GM18502 (cell line): ENCODE measurements around the gene ZNF155.
A peak's percentile ranks its signal among the peaks of the same experiment; 100 is the strongest.
"Not testable (repeated sequence)": the region's sequence is repeated elsewhere in the genome, so short reads cannot be mapped to it uniquely, and the experiment has no call there.

Experiments
- ATAC-seq: cut with Tn5 transposase; IDR thresholded peaks from one replicate; pipeline ENCODE4 v1.9.1; 2021; ENCODE audit warnings: mild to moderate bottlenecking; ENCODE audit not compliant: unreplicated experiment, poor library complexity

ZNF155 gene

DNA sequence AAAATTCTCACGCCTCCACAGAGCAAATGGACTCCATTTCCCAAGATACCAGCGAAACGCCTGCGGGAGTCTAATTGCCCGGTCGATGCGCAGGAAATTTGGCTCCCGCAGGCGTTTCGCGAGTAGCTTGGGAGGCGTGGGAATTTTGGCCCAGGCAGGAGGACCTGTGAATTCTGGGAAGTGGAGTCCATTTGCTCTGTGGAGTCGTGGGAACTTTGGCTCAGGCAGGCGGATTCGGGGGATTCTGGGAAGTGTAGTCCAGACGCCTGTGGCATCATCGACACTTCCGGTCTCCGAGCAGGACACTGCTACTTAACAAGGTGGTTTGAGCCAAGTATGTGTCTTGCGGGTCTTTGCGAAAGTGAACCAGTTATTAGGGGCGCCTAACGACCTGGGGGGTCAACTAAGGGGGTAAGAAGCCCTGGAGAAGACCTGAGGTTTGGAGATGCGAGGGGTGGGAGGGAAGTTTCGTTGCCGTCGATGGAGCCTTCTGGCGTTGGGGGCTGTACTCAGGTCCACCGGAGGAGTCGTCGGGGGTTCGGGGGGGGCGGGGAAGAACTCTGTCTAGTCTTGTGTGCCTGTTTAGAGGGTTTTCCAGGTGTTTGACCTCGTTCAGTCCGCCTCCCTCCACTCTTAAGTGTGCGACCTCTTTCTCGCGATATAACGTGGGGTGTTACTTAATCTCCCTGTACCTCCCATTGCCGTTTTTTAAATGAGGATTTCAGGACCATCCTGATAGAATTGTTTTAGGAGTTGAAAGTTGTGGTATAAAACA, at the start of gene ZNF155:
Gene ZNF155, plus strand, starts transcription at position 277 of the 775 bp plus-strand sequence. CDS start 4,356 bp downstream, outside the sequence.
- peak; percentile 89 for ATAC-seq

DNA sequence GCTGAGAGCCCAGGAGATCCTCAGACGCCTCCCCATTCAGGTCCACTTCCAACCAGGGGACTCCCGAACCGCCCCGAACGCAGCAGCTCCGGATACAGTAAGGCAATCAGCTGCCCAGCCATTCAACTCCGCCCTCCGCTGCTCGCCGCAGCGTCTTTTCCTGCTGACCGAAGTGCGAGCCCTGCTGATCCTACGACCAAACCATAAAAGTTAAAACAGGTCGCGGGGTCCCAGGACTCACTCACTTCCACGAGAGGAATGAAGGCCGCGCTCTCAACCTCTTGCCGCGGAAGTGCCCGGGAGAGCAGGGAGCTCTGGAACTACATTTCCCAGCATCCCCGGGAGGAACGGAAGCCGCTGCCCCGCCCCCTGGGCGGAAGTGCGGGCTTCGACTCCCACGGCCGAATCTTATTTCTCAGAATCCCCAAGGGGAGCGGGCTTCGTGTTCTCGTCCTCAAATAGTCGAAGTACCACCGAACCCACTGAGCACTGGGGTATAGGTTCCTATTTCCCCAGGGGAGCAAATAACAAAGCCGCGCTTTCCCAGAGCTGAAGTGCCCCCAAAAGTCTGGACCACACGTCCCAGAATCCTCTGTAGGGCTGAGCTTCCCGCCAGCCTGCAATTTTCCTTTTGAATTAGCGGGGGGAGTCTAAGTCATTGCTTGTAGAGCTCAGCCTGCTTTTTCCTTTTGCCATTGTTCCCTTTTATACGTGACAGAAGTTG, 48.8 kb upstream of the ZNF155 start, which contains the start of gene ZNF45:
Gene ZNF45, minus strand, starts transcription at position 298 of the 724 bp plus-strand sequence. CDS start 13,097 bp downstream, outside the sequence.
- ATAC-seq, result peak; percentile 91

DNA sequence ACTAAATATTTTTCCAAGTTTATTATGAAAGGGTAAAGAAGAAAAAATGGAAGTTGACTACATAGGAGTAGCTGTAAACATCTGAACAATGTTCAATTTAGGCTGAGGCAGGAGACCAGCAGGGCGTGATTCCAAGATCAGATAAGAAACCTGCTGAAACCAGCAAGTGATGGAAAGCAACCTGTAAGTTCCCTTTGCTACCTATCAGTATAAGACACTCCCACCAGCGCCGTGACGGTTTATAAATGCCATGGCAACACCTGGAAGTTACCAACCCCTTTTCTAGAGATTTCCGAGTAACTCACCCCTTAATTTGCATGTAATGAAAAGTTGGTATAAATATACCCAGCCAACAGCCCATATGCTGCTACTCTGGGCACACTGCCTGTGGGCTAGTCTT, 47.8 kb upstream of the ZNF155 start:
- no peak for ATAC-seq

DNA sequence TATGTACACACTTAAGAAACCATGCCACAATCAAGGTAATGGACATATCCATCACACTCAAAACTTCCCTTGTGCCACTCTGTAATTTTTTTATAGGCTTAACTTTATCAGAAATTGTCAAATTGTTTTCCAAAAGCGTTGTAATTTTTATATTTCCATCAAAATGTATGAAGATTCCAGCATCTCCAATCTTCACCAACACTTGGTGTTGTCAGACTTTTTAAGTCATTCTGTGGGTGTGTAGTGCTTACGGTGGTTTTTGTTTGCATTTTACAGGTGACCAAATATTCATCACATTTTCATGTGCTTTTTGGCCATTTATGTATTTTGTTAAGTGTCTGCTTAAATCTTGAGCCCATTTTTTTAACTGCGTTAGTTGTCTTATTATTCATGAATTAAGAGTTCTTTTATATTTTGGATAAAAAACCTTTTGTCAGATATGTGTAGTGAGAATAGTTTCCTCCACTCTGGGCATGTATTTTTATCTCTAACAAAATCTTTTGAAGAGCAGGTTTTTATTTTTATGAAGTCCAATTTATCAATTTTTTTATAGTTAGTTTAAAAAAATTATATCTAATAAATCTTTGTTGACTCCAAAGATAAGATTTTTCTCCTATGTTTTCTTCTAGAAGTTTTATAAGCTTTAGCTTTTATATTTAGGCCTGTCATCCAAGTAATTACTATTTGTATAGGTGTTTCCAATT, 44.3 kb upstream of the ZNF155 start:
- no peak for ATAC-seq

DNA sequence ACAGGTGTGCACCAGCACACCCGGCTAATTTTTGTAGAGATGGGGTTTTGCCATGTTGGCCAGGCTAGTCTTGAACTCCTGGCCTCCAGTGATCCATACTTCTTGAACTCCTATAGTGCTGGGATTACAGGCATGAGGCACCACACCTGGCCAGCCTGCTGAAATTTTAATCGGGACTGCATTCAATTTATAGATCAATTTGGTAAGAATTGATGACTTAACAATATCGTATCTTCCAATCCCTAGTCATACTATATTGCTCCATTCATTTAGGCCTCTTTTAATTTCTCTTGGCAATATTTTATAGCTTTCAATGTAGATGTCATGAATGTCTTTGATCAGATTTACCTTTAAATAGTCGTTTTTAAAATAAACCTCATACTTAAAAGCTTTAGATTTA, 43.3 kb upstream of the ZNF155 start:
- no peak for ATAC-seq

DNA sequence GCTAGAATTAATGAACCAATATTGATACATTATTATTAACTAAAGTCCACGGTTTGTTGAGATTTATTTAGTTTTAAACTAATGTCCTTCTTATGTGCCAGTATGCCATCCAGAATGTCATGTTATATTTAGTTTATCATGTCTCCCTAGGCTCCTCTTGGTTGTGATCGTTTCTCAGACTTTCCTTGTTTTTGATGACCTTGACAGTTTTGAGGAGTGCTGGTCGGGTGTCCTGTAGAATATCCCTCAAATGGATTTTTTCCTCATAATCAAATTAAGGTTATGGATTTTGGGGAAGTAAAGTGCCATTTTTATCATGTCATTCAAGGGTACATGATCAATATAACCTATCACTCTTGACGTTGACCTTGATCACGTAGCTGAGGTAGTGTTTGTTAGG, 42.8 kb upstream of the ZNF155 start:
- ATAC-seq, result no peak

DNA sequence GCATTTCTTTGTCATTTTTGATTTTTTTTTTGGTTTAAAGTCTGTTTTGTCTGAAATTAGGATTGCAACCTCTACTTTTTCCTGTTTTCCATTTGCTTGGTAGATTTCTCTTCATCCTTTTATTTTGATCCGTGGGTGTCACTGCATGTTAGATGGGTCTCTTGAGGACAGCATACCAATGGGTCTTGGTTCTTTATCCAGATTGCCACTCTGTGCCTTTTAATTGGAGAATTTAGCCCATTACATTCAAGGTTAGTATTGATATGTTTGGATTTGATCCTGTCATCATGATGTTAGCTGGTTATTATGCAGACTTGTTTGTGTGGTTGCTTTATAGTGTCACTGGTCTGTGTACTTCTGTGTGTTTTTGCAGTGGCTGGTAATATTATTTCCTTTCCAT, 36.6 kb upstream of the ZNF155 start:
- ATAC-seq, result not testable (repeated sequence)

DNA sequence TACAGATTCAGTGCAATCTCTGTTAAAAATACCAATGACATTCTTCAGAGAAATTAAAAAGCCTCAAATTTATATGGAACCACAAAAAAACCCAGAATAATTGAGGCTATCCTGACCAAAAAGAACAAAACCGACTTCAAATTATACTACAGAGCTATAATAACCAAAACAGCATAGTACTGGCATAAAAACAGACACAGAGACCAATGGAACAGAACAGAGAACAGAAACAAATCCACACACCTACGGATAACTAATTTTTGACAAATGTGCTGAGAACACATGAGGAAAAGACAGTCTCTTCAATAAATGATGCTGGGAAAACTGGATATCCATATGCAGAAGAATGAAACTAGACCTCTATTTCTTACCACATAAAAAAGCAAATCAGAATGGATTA, 34.2 kb upstream of the ZNF155 start:
- ATAC-seq, result not testable (repeated sequence)

DNA sequence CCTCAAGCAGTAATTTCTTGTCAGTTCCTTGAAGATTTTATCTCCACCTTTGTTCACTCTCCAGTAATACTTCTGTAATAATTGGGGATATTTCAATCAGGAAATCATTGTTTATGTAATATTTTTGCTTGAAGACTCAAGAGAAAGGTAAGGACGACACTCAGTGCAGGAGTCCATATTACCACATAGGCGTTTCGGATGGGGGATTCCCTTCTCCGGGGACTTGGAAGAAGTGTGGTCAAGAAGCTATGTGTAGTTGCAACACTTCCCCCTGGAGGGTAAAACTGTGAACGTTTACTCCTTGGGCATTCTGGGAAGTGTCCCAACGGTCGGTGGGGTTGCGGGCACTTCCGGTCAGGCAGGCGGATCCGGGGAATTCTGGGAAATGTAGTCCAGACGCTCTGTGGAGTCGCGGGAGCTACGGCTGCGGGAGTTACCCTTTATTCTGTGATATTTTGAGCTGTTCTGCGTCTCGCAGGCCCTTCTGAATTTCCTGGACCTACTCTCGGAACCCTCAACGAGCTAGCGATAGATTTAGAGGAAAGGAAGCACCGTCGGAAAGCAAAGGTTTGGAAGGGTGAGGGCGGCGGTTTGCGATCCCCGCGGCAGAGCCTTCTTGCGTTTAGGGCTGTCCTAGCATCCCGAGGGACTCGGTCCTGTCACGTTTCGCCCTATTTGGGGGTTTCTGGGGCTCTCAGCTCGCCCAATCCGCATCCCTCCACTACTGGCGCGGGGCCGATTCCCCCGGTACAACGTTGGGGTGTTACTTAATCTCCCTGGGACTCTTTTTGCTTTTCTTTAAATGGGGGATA, 32.9 kb upstream of the ZNF155 start, which contains the start of gene ZNF221:
Gene ZNF221, plus strand, starts transcription at position 395 of the 812 bp plus-strand sequence. CDS start 11,499 bp downstream, outside the sequence.
- ATAC-seq, result peak; percentile 94

DNA sequence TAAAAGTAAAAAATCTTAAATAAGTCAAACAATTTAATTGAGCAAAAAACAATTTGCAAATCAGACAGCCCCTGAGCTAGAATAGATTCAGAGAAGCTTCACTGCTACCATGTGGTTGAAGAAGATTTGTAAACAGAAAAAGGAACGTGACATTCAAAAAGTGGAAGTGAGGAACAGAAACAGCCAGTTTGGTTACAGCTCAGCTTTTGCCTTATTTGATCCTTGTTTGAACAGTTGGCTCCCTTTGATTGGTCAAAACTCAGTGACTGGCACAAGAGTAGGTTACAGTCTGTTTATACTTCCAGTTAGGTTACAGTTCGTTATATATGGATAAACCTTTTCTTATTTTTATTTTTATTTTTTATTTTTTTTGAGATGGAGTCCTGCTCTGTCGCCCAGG, 27.2 kb upstream of the ZNF155 start:
- ATAC-seq, result no peak

DNA sequence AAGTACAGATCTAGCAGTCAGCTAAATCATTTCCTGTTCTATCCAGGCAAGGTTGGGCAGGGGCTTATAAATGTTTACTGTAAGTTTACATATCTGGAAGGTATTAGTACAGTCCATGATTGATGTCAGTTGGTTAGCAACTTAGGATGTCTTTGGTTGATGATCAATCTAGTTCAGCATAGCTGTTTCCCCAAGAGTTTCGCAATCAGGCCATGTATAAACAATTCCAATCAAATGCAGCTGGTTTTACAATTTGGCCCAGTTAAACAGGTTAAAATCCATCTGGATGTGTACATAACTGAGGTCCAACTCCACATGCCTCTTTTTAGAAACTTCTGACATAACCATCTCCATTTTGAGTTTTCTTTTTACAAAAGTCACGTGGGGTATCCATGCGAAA, 26.1 kb upstream of the ZNF155 start:
- no peak for ATAC-seq

DNA sequence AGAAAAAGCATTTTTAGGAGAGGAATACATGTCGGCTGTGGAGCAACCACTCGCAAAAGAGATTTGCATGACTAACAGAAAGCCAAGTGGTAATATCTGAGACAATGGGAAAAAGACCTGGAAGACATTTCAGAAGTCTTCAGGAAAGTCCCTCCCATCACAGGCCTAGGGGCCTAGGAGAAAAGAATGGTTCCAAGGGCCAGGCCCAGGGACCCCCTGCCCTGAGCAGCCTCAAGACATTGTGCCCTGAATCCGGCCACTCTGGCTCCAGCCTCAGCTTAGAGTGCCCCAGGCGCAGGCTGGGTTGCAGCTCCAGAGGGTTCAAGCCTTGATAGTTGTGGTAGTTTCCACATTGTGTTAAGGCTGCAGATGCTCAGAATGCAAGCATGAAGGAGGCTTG, 23.6 kb upstream of the ZNF155 start:
- ATAC-seq, result no peak

DNA sequence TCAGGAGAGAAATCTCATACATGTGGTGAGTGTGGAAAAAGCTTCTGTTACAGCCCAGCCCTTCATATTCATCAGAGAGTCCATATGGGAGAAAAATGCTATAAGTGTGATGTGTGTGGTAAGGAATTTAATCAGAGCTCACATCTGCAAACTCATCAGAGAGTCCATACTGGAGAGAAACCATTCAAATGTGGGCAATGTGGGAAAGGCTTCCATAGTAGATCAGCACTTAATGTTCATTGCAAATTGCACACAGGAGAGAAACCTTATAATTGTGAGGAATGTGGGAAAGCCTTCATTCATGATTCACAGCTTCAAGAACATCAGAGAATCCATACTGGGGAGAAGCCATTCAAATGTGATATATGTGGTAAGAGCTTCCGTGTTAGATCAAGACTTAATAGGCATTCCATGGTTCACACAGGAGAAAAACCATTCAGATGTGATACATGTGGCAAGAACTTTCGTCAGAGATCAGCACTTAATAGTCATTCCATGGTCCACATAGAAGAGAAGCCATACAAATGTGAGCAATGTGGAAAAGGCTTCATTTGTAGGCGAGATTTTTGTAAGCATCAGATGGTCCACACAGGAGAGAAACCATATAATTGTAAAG, 17.8 kb upstream of the ZNF155 start:
- no peak for ATAC-seq

DNA sequence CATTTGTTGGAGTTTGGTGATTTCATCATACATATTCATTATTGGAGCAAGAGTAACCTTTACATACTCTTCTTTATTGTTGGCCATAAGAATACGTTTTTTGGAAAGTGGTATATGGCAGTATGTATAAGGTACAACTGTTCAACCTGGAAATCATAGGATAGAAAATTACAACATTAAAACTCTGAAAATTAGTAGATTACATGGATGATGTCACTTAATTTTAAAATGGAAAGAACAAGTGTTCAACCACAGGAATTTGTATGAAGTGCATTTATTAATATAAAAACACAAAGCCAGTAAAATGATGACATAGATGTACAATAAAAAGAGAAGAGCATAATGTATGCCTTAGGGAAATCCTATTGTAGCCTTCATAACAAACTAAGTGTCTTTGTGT, 7.3 kb upstream of the ZNF155 start:
- no peak for ATAC-seq

DNA sequence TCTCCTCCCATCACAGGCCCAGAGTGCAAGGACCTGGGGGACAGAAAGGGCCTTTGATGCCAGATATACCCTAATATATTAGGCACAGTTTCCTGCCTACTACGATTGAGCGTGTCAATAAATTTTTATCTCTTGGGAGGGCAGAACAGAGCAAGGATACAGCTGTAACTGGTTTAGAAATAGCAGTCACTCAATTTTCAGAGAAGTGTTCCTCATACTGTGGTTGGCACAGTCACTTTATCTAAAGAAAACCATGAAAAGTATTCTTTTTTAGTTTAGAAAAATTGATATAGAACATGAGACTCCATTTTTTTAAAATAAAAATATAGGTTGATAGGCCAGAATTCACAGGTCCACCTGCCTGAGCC, 460 bp upstream of the ZNF155 start:
- no peak for ATAC-seq

DNA sequence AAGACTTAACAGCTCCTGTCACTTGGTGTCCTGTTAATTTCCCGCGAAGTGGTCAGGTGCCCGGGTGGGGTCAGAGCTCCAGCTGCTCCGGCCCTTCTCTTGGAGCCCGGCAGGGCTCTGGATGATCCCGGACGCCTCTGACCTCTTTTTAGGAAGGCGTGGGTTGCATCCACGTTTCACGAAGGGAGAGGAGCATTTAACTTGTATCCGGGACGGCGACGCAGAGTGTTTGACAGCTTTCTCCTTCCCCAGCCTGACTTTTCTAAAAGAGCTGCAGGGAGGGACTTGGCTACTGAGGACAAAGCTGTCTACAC, 656 bp downstream of the ZNF155 start:
- ATAC-seq, result peak; percentile 25

DNA sequence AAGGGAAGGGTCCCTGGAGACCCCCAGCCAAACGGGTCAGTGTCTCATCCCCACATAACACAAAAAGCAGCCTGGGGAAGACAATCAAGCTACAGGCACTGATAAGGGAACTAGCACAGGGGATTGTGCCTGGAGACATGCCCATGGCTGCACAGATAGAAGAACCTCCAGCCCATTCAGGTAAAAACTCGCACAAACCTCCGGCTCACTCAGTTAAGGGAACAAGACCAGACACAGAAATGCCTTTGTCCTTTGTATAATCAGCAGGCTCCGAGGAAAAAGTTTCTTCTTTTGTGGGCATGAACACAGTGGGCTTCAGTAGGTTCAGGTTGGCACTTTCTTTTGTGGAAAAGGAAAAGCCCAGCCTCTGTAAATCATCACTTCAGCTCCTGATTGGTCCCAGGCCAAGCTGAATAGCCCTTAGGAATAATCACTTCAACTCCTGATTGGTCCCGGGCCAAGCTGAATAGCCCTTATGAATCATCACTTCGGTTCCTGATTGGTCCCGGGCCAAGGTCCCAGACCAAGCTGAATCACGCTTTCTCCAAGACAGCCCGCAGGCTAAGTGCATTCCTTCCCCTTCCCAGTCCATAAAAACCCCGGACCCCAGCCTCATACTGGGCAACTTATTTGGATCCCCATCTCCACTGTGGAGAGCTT, 13.8 kb downstream of the ZNF155 start:
- no peak for ATAC-seq

DNA sequence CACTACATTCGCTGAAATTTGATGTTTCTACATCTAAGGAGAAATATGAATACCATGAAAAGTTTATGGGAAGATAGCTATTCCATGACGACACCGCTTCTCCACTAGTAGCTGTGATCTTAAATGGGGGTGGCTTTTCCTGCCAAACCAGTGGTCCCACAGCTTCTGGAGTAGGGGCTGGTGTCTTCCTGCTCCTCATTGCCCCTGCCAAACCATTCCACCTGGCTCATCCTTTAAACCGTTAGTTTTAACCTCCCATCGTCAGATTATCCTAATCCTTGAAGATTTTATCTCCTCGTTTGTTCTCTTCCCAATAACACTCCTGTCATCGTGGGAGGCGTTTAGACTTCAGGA, 18.2 kb downstream of the ZNF155 start:
- ATAC-seq, result no peak
